GM19099 (cell line): Measurements from ENCODE around the gene CMPK2.

Experiments used
- POLR2A ChIP-seq: IDR thresholded peaks from 3 replicates; pipeline ENCODE4 v1.6.1; 2011; ENCODE audit warnings: low read depth; ENCODE audit not compliant: insufficient read length; ENCODE audit errors: extremely low read depth

Gene CMPK2

DNA sequence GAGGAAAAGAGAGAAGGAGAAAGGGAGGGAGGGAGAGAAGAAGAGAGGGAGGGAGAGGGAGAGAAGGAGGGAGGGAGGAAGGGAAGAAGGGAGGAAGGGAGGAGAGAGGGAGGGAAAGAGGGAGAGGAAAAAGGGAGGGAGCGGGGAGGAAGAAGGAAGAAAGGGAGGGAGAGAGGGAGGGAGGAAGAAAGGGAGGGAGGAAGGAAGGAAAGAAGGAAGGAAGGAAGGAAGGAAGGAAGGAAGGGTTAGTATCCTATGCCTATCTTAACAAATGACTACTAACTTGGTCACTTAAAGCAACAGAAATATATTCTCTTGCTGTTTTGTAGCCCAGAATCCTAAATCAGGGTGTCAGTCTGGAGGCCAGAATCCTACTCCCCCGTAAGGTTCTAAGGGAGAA lies 52.1 kb downstream of the CMPK2 start:
- TF ChIP-seq POLR2A: no peak

DNA sequence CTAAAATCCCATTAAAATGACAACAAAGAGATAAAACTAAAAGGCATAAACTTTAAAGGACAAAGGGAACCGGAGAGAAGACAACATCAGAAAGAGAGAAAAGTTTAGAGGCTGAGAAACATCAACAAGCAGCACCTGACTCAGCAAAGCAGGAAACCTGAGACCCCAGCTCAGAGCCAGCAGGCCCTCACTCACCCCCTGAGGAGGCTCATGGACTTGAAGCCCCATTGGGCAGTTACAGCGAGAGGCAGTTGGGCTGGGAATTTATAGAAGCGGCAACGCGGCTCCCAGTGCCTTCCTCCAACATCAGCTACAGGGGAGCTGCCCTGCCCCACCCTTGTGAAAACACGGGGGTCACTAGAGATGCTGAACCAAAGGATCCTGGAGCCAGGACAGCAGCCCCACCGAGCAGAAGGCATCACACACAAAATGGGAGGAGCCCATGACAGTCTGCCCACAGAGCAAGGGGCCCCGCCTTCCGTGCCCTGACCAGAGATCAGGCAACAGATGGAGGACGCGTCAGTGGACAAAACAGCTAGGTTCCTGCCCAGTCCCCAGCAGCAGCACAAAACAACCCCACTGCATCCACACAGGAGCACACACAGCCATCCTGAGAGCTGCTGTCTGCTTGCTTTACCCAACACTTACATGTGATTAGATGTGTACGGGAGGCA lies 52.7 kb downstream of the CMPK2 start:
- TF ChIP-seq POLR2A: no peak

DNA sequence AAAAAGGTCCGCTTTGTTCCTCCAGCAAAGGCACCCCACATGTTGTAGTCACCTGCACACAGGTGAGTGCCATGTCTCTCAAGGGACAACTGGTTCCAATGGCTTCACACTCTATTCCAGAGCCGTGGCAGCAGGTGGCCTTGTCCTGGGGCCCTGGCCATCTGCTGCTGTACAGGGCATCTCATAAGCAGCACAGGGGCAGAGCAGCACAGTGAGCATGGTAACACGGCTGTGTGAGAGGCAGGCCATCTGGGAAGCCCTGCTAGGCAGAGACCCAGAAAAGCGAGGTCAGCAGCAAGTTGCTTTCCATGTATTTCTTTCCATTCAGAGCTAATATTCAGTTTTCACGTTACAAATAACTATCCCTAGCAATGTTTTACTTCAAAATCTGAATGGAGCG lies 54.7 kb downstream of the CMPK2 start:
- no peak for TF ChIP-seq POLR2A

DNA sequence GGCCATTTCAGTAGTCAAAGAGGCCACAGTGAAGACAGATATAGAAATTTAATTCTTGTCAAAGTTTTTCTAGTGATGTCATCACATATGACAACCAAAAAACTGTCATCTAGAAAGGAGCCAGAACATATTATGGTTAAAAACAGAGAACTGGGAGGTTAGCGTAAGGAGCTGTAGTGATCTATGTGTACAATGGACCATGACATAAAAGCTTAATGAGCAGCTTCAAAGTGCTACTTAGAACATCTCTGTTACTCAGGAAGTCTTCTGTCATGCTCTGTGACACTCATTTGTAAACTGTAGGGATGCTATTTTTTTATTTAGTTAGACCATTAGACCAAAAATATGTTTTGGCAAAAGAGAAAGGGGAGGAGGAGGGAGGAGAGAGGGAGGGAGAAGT lies 57.3 kb downstream of the CMPK2 start:
- no peak for TF ChIP-seq POLR2A

DNA sequence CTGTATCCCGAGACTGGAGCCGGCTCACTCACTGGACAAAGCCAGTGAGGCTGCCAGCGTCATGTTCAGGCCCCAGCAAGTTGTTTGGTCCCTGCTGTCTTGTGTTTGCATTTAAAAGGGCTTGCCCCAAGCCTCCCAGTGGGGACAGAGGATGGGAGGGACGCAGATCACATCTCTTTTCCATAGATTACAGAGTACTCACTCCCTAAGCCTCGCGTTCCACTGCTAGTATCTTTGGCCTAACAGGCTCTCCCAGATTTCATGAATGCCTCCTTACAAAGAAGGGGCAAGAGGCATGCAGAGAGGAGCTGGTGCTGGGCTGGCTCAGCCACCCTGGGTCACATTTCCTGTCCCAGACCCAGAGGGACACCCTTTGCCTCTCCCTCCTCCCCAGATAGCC lies 59.1 kb downstream of the CMPK2 start:
- TF ChIP-seq POLR2A: no peak

DNA sequence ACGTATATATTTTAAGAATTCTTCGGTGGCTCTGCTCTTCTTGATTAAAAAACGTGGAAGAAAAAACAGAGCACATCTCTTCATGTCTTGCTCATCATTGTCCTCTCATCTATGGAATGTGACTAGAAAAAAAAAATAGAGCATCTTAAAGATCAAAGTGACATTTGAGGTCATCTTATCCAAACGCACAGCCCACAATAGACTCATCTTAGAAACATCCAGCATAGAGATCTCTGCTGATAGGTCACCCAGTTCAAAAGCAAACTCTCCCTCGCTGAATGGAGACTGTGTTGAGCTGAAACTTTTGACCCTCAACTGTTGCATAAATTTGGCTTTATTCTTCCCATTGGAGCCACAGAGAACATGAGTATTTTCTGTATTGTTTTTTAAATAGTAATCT lies 65.2 kb downstream of the CMPK2 start:
- no peak for TF ChIP-seq POLR2A
